Keratinocyte (primary cell): ENCODE results near the gene MPPED1.

Experiments
- CTCF ChIP-seq, 3 experiments: IDR thresholded peaks in 1 of 3; conservative IDR thresholded peaks in 1 of 3; optimal IDR thresholded peaks in 1 of 3; 2 replicates in 2 of 3; 3 replicates in 1 of 3; pipeline versions ENCODE3 to v1.5.1; 2011; ENCODE audit warnings: low read length in 3 of 3, mild to moderate bottlenecking in 3 of 3, moderate library complexity in 2 of 3, control low read depth in 1 of 3, inconsistent platforms in 1 of 3; ENCODE audit not compliant: insufficient read depth in 2 of 3; ENCODE audit errors: extremely low read depth in 1 of 3
- EZH2 ChIP-seq: IDR thresholded peaks from one replicate; pipeline ENCODE4 v1.6.1; 2012; ENCODE audit warnings: inconsistent platforms, mild to moderate bottlenecking, low read length, moderate library complexity

GRCh38 chr22:43532301-43533155 lies 120.7 kb downstream of the MPPED1 start:
- TF ChIP-seq CTCF (optimal IDR thresholded peaks at IDR 0.05 in 1 of 3, IDR thresholded peaks at IDR 0.05 in 1 of 3, conservative IDR thresholded peaks at IDR 0.05 in 1 of 3; ENCODE audit: extremely low read depth in 1 of 3, insufficient read depth in 2 of 3, low read length in 3 of 3): no peak
- no peak for TF ChIP-seq EZH2
